ENCODE data around the gene SLC6A6.

SLC6A6 gene

DNA sequence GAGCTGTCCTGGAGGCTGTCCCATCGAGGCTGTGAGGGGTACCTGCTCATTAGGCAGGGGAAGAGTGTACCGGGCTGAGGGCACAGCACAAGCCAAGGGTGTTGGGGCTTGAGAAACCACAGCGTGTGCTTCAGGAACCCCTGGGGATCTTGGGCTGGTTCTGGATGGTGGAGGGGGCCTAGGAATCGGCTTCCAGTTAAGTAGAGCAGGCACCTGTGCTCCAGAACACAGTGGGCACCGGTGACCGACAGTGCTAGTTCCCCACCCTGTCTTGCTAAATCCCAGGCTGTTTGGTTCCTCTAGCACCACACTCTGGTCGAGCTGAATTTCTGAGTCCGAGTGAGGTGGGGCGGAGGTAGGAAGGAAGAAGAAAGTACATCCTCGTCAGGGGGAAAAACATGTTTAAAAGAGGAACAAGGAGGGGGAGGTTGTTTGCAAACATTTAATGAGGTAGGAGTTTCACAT lies 29.1 kb downstream of the SLC6A6 start:
- Histone ChIP-seq H3K9me3 (no peaks in the 10 kb centered on the region), H3K27me3 (no peaks in the 10 kb centered on the region), H3K36me3 (no peaks in the 10 kb centered on the region), H3K4me3 (ENCODE audit: low read depth, low read length) (no peak overlapping the region), H3K4me1 (peaks cover 10% of the 10 kb centered on the region)
- no peak for DNase-seq
- TF ChIP-seq, protein P1, sequence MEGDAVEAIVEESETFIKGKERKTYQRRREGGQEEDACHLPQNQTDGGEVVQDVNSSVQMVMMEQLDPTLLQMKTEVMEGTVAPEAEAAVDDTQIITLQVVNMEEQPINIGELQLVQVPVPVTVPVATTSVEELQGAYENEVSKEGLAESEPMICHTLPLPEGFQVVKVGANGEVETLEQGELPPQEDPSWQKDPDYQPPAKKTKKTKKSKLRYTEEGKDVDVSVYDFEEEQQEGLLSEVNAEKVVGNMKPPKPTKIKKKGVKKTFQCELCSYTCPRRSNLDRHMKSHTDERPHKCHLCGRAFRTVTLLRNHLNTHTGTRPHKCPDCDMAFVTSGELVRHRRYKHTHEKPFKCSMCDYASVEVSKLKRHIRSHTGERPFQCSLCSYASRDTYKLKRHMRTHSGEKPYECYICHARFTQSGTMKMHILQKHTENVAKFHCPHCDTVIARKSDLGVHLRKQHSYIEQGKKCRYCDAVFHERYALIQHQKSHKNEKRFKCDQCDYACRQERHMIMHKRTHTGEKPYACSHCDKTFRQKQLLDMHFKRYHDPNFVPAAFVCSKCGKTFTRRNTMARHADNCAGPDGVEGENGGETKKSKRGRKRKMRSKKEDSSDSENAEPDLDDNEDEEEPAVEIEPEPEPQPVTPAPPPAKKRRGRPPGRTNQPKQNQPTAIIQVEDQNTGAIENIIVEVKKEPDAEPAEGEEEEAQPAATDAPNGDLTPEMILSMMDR (IDR thresholded peaks at IDR 0.05; ENCODE audit: low read depth, low read length) = no peak

DNA sequence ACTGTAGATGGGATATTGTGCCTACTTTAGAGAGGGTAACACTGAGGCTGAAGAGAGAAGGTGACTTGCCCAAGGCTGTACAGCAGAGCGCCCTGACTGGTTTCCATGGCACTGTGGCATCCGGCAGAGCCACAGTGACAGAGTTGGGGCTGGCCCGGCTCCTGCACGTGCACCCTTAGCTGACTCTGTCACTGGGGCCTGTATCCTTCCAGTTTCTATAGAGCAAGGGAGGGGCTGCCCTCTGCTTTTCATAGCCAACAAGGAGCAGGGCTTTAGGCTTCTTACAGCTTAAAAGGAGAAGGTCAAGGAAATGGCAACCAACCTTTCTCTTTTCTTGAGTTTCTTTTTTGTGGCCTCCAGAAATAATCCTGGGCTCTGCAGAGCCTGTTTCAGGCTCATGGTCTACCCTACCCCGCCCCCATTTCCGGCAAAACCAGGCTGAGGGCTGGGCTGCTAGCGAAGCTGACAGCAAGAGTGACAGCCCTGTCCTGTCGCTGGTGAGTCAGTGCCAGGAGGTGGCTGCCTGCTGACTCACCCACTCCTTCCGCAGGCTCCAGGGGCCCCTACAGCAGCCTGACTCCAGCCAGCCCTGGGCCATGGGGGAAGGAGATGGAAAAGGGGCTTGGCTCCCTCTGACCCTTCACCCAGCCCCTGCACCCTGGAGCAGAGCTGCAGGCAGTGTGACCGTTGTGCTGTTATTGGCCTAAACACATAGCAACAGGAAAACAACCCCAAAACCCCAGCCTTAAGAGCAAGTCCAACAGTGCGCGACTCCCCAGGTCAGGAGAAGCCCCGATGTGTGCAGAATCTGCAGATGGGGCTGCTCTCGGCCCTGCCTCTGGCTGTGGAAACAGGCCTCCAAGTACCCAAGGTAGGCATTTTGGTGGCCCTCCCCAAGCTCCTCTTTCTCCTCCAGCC lies 29.8 kb downstream of the SLC6A6 start:
- Histone ChIP-seq H3K4me3 (ENCODE audit: low read depth, low read length) (no peak overlapping the region), H3K4me1 (peaks cover 10% of the 10 kb centered on the region), H3K9me3 (no peaks in the 10 kb centered on the region), H3K36me3 (no peaks in the 10 kb centered on the region), H3K27me3 (no peaks in the 10 kb centered on the region)
- TF ChIP-seq, protein P1 (IDR thresholded peaks at IDR 0.05; ENCODE audit: low read depth, low read length) = no peak
- DNase-seq = peak; percentile 89

DNA sequence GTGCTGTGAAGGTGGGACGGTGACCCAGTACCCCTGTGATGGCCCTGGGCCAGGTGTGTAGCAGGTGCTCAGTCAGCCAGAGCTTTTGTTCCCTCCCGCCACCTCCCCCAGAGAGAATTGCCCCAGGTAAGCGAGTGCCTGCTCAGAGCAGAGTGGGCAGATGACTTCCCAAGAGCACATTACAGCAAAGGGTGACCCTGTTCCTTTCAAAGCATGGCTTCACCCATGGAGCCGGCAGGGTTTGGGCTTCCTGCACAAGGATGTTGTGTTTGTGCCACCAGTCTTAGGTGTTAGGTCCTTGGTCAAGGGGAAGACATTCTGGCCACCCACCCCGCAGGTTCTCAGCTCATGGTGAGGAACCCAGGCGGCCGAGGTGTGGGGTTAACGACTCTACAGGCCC lies 30.7 kb downstream of the SLC6A6 start:
- peaks cover 10% of the 10 kb centered on the region for H3K4me1 ChIP-seq

DNA sequence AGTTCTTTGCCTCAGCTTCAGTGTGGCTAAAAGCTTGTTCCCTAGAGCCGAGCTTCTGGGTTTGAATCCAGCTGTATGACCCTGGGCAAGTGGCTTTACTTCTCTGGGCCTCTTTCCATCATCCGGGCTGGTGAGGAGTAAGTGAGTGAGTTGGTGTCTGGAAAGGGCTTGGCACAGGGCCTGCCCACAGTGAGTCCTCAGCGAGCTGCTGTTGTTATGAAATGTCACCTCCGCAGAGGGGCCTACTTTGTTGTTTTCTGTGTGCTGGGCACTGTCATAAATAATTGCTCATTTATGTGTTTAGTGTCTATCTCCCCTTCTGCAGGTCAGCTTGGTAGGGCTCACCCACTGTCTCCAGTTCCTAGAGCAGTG lies 31.7 kb downstream of the SLC6A6 start:
- Histone ChIP-seq H3K36me3 (no peaks in the 10 kb centered on the region), H3K27me3 (no peaks in the 10 kb centered on the region), H3K4me3 (ENCODE audit: low read depth, low read length) (no peak overlapping the region), H3K9me3 (no peaks in the 10 kb centered on the region), H3K4me1 (peaks cover 15% of the 10 kb centered on the region)
- no peak for DNase-seq
- TF ChIP-seq, protein P1 (IDR thresholded peaks at IDR 0.05; ENCODE audit: low read depth, low read length) = no peak

More for the DNA sequence above, 30.7 kb downstream of the SLC6A6 start:
- DNase-seq = no peak
- Histone ChIP-seq H3K9me3 (no peaks in the 10 kb centered on the region), H3K4me3 (ENCODE audit: low read depth, low read length) (no peak overlapping the region), H3K27me3 (no peaks in the 10 kb centered on the region), H3K36me3 (no peaks in the 10 kb centered on the region)
- TF ChIP-seq, protein P1 (IDR thresholded peaks at IDR 0.05; ENCODE audit: low read depth, low read length) = no peak

DNA sequence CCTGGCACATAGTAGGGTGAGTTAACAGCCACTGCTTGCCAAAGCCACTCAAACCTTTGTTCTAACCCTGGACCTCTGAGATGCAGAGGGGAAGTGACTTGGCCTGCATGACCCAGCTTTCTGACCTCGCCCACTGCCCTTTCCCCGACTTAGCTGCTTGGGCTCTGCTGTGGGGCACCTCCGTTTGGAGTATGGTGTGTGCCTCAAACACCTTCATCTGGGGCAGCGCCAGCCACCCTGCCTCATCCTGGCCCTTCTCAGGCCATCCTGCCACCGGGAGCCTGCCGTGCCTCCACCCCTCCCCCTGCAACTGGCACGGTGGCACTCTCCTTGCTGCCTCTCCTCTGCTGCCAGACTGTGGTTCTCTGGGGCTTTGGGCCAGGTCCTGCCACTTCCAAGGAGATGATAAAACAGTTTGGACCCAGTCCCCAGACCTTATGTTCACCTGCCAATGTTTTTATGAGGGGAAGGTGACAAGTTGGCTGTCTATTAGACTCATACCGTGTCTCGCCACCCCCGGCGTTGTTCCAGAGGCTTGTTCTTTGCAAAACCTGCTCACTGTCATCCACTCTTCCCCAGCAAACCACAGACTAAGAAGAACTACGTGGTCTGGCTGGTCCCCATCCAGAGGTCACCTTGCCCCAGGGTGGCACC lies 32.2 kb downstream of the SLC6A6 start:
- no peaks in the 10 kb centered on the region for H3K27me3 ChIP-seq
- peaks cover 17% of the 10 kb centered on the region for H3K4me1 ChIP-seq
- H3K36me3 ChIP-seq = no peaks in the 10 kb centered on the region
- TF ChIP-seq, protein P1 (IDR thresholded peaks at IDR 0.05; ENCODE audit: low read depth, low read length) = no peak
- no peak for DNase-seq
- H3K9me3 ChIP-seq = no peaks in the 10 kb centered on the region
- no peak overlapping the region for H3K4me3 ChIP-seq (ENCODE audit: low read depth, low read length)

Measured in BE2C (cell line).